Measurements from ENCODE around the gene PITPNB. TPM values are rescaled to one million over a fixed set of nuclear protein-coding genes. Genes with fewer than 3 reads are reported as not detected.

PITPNB gene
- total RNA-seq, 1 experiment from 2014 or later: 82.6 TPM

GRCh38 chr22:27905653-27906052 is 13.4 kb downstream of the PITPNB start:
- Histone ChIP-seq H3K4me3 (replicated peaks in 1 of 2; ENCODE audit: low read depth in 1 of 2, low read length in 2 of 2) (no peak overlapping the region), H3K9ac (ENCODE audit: low read length) (no peak overlapping the region), H2AFZ (ENCODE audit: low read depth, low read length, poor library complexity, severe bottlenecking) (no peak overlapping the region), H3K27me3 (ENCODE audit: insufficient read depth, low read length) (no peaks in the 10 kb centered on the region), H3K9me3 (ENCODE audit: control insufficient read depth in 1 of 2, insufficient read depth in 1 of 2, low read depth in 1 of 2, low read length in 2 of 2) (no peaks in the 10 kb centered on the region), H3K4me2 (ENCODE audit: low read length) (no peak overlapping the region), H3K27ac (ENCODE audit: low read depth, low read length) (no peak overlapping the region), H3K79me2 (ENCODE audit: insufficient read depth, low read length) (peaks cover 100% of the 10 kb centered on the region), H3K36me3 (ENCODE audit: control insufficient read depth in 1 of 2, insufficient read depth in 2 of 2, low read length in 2 of 2) (peaks cover 29 to 46% of the 10 kb centered on the region in 2 experiments), H3K4me1 (ENCODE audit: control insufficient read depth in 1 of 2, insufficient read depth in 2 of 2, low read length in 2 of 2) (no peaks in the 10 kb centered on the region), H4K20me1 (ENCODE audit: insufficient read depth) (peaks cover 22% of the 10 kb centered on the region; the same call in 1 of the 2 replicates), H3K9me2 (ENCODE audit: insufficient read depth) (no peaks in the 10 kb centered on the region)
- no peak for DNase-seq (ENCODE audit: low read depth, low spot score)
- intact Hi-C loops (cut with micrococcal nuclease): no loop called here
- ChIA-PET CTCF (no interaction called here), RAD21 (ENCODE audit: low non-redundant PET in 1 of 2, low total read pairs in 2 of 2, uncharacterized antibody in 2 of 2, unreplicated experiment in 2 of 2) (no interaction called here), POLR2A (no interaction called here)
- no TSS peak for BruUV-seq (replicated peaks)
- no peak for TF ChIP-seq SIN3A (IDR thresholded peaks at IDR 0.05; ENCODE audit: low read depth)
- TF ChIP-seq EZH2phosphoT487 (IDR thresholded peaks at IDR 0.05; ENCODE audit: borderline replicate concordance): no peak
- TF ChIP-seq ELF1 (IDR thresholded peaks at IDR 0.05; ENCODE audit: borderline replicate concordance, low read depth): no peak
- no peak for TF ChIP-seq SP1 (IDR thresholded peaks at IDR 0.05; ENCODE audit: low read depth)
- TF ChIP-seq EZH2 (IDR thresholded peaks at IDR 0.05): no peak
- TF ChIP-seq POLR2A (IDR thresholded peaks at IDR 0.05; ENCODE audit: borderline replicate concordance, extremely low read depth, insufficient read depth, insufficient read length): no peak
- no peak for ATAC-seq

- no peak for TF ChIP-seq ZFX (IDR thresholded peaks at IDR 0.05)
- no peak for TF ChIP-seq TCF7L2 (IDR thresholded peaks at IDR 0.05; ENCODE audit: borderline replicate concordance, extremely low read depth, insufficient read depth, insufficient read length)
- no peak for TF ChIP-seq SP1 (IDR thresholded peaks at IDR 0.05; ENCODE audit: low read depth)
- no peak for TF ChIP-seq EZH2phosphoT487 (IDR thresholded peaks at IDR 0.05; ENCODE audit: borderline replicate concordance)
- TF ChIP-seq CEBPB (IDR thresholded peaks at IDR 0.05; ENCODE audit: low read depth): no peak
- Histone ChIP-seq H2AFZ (ENCODE audit: low read depth, low read length, poor library complexity, severe bottlenecking) (no peak overlapping the region), H3K27me3 (ENCODE audit: insufficient read depth, low read length) (no peaks in the 10 kb centered on the region), H3K9me3 (ENCODE audit: control insufficient read depth in 1 of 2, insufficient read depth in 1 of 2, low read depth in 1 of 2, low read length in 2 of 2) (no peaks in the 10 kb centered on the region), H3K4me2 (ENCODE audit: low read length) (no peak overlapping the region), H3K79me2 (ENCODE audit: insufficient read depth, low read length) (peaks cover 99% of the 10 kb centered on the region), H3K36me3 (ENCODE audit: control insufficient read depth in 1 of 2, insufficient read depth in 2 of 2, low read length in 2 of 2) (peaks cover 21 to 37% of the 10 kb centered on the region in 2 experiments; a peak in 3 of 4 replicates), H3K9ac (ENCODE audit: low read length) (no peak overlapping the region), H3K4me1 (ENCODE audit: control insufficient read depth in 1 of 2, insufficient read depth in 2 of 2, low read length in 2 of 2) (no peaks in the 10 kb centered on the region), H3K4me3 (replicated peaks in 1 of 2; ENCODE audit: low read depth in 1 of 2, low read length in 2 of 2) (no peak overlapping the region), H3K9me2 (ENCODE audit: insufficient read depth) (no peaks in the 10 kb centered on the region), H3K27ac (ENCODE audit: low read depth, low read length) (no peak overlapping the region), H4K20me1 (ENCODE audit: insufficient read depth) (peaks cover 18% of the 10 kb centered on the region; the same call in 1 of the 2 replicates)
- no peak for DNase-seq (ENCODE audit: low read depth, low spot score)
- BruUV-seq (replicated peaks): no TSS peak
- CTCF ChIA-PET: no interaction called here
- intact Hi-C loops (cut with micrococcal nuclease): no loop called here
- POLR2A ChIA-PET: no interaction called here
- no peak for ATAC-seq
- RAD21 ChIA-PET (ENCODE audit: low non-redundant PET in 1 of 2, low total read pairs in 2 of 2, uncharacterized antibody in 2 of 2, unreplicated experiment in 2 of 2): no interaction called here
These were observed 15.1 kb downstream of the PITPNB start for GRCh38 chr22:27903805-27904473.

Measured in HCT116 (cell line).